ENCODE results near the gene ATR.
A peak's percentile ranks its signal among the peaks of the same experiment; 100 is the strongest.
"Not testable (repeated sequence)": the region's sequence is repeated elsewhere in the genome, so short reads cannot be mapped to it uniquely, and the experiment has no call there.

The ATR gene

DNA sequence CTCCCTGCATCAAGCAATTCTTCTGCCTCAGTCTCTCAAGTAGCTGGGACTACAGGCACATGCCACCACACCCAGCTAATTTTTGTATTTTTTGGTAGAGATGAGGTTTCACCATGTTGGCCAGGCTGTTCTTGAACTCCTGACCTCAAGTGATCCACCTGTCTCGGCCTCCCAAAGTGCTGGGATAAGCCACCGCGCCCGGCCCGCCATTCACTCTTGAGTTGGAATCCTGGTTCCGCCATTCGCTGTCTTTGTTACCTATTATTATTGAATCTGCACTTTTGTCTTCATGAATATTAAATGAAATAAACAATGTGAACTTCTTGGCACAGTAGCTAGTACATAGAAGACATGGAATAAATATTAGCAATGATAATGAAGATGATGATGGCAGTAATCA lies 13.7 kb upstream of the ATR start:
- DNase-seq = not testable (repeated sequence)

DNA sequence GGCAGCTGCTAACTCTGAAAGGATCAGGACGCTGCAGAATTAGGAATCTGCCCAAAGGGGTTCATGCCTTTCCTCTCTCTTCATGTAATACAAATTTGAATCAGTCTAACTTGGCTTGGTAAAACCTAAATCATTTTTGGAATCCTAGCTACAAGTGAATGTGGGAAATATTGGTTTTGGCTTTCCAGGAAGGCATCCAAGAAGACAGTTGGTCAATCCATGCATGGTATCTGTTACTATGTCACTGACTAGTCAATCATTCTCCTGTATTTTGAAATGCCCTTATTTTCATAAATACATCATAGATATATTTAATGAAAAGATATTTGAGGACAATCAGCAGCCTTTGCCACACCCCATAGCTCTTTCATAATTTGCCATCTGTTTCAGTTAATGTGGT lies 10.2 kb upstream of the ATR start:
- no peak for DNase-seq

DNA sequence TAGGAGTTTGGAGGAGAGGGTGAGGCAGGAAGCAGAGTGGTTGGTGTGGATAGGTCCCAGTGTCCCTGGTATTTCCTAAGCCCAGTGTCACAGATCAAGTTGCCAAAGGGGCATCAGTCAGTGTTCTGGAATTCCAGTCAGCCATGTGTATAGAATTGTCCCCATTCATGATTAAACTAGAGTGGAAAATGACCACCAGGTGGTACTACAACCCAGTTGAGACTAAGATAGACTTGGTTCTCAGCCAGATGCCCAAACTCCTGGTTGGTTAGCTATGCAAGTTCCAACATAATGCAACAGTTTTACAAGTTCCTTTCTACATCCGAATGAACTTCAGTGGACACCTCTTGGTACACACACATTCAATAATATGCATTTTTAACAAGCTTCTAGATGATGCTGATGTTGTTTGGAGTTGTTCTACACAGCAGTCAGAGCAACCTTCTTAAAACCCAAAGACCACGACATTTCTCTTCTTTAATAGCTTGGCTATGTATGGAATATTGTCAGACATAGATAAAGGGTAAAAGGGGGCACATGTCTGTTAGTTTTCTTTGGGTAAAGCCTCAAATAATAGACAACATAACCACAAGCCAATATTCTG lies 8.4 kb upstream of the ATR start:
- DNase-seq = peak; percentile 82

DNA sequence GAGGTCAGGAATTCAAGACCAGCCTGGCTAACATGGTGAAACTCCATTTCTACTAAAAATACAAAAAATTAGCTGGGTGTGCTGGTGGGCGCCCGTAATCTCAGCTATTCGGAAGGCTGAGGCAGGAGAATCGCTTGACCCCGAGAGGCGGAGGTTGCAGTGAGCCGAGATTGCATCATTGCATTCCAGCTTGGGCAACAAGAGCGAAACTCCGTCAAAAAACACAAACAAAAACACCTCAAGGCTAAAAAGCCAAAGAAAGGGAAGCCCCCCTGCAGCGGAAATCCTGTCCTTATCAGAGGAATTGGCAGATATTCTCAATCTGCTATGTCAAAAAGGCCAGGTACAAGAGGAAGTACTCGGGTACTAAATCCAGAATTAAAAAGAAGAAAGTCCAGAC lies 2.5 kb upstream of the ATR start:
- DNase-seq = not testable (repeated sequence)

DNA sequence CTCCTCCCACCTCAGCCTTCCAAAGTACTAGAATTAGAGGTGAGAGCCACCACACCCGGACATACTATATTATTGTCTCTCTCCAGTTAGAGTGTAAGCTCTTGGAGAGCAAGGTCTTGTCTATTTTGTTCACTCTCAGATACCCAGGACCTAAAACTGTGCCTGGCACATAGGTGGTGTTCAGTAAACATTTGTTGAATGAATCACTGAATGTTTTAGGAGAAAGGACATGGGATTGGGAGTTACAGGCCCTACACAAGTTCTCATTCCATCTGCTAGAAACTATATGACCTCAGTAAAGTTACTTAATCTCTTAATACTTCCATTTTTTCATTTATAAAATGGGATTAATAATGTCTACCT lies 1.5 kb upstream of the ATR start:
- DNase-seq = no peak

DNA sequence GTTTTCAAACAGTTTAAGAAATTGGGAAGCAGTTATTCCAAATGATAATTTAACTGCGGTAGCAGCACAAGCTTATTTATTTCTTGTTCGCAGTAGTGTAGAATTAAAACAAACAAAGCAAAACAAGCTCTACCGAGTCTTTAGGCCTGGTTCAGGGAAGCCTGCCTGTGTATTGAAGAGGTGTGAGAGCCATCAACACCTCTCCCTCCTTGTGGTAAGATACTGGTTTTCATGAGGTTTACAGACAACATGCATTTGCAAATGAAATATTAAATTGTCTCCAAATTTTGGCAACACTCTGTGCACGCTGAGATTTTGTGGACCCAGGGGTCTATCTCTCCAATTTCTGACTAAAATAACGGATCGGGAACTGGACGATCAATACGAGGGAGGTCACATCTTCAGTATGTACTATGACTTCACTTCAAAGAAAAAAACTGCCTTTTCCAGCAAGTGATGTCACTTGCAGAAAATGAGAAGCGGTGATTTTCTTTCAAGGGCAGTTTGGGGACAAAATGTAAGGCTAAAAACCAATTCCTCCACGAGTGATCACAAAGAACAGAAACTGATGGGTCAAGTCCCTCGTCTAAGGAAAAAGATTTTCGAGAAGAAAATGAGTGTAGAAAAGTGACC lies 721 bp downstream of the ATR start:
- peak; percentile 14 for DNase-seq

DNA sequence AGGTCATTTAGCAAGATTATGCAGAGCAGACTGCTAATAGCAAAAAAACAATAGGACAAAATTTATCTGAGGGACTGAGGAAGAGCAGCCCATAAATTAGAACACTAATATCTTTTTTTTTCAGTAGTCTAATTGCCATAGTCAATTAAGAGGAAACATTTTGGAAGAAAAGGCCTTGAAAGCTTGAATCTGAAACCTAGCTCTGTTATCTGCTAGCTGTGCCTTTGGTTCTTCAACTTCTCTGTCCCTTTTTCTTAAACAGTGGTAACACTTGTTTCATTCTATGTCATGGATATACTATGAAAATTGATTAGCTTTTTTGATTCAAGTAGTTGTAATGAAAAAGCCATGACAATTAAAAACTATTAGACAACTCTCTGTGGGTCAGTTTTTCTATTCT lies 1.7 kb downstream of the ATR start:
- DNase-seq = no peak

DNA sequence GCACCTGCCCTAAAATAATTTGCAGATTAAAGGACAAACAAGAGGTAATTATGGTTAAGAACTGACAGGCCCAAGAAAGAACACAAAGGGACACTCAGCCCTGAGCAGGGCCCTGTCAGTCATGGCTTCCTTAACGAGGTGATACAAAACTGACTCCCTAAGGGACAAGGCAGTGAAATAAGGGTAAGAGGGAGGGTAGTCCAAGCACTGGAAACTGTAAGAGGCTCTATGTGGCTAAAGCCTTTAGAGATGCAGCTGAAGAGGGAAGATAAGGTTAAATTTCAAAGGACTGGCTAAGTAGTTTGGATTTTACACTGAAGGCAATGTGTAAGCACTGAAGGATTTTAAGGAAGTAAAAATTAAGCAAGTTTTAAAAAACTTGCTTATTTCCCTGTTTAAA lies 3.9 kb downstream of the ATR start:
- no peak for DNase-seq

DNA sequence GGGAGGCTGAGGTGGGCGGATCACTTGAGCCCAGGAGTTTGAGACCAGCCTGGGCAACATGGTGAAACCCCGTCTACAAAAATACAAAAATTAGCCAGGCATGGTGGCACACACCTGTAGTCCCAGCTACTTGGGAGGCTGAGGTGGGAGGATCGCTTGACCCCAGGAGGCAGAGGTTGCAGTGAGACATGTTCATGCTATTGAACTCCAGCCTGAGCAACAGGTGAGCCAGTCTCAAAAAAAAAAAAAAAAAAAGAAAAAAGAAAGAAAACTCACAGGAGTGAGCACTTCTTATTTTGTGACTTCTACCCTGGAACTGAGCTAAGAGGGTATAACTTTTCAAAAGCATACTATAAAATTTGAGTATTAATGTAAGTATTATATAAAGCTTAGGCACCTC lies 4.3 kb downstream of the ATR start:
- DNase-seq = not testable (repeated sequence)

DNA sequence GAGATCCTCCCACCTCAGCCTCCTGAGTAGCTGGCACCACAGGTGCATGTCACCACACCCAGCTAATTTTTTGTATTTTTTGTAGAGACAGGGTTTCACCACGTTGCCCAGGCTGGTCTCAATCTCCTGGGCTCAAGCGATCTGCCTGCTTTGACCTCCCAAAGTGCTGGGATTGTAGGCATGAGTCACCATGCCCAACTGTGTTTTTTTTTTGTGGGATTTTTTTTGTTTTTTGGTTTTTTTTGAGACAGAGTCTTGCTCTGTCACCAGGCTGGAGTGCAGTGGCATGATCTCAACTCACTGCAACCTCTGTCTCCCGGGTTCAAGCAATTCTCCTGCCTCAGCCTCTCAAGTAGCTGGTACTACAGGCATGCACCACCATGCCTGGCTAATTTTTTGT lies 9.1 kb downstream of the ATR start:
- DNase-seq = peak; percentile 22

DNA sequence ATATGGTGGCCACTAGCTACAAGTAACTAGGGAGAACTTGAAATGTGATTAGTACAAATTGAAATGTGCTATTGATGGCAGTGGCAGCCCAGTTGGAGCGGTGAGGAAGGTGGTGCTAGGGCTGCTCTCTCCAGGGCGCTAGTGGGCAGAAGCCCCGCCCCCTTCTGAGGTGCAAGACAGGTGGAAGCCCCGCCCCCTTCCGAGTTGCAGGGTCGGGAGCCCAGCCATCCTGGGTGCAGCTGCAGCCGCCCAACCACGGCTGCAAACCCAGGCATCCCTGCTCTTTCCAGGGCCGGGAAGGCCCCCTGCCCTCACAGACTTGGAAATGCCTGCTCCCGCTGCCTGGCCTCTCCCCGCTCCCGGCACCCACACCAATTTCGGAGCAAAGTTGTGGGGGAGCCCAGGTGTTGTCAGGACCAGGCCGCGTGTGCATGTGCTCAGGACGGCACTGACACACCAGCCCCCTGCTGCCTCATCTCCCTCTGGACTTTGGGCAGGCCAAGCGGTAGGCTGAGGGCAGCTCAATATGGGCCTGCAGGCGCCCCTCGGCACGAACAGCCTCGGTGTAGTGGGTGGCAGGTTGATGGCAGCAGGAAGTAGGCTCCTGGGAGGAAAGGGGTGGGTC lies 10.0 kb downstream of the ATR start:
- DNase-seq = no peak

DNA sequence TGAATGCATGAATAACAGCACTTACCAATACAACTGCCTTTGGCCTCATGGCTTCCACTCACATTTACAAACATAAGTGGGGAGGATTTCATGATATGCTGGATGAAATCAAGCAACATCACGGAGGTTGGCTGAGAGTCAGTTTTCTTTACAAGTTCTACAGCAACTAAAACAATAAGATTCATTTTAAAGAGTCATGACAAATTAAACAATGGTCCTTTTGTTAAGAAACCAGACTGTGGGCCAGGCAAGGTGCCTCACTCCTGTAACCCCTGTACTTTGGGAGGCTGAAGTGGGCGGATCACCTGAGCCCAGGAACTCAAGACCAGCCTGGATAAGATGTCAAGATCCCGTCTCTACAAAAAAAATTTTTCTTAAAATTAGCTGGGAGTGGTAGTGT lies 12.4 kb downstream of the ATR start:
- no peak for DNase-seq

DNA sequence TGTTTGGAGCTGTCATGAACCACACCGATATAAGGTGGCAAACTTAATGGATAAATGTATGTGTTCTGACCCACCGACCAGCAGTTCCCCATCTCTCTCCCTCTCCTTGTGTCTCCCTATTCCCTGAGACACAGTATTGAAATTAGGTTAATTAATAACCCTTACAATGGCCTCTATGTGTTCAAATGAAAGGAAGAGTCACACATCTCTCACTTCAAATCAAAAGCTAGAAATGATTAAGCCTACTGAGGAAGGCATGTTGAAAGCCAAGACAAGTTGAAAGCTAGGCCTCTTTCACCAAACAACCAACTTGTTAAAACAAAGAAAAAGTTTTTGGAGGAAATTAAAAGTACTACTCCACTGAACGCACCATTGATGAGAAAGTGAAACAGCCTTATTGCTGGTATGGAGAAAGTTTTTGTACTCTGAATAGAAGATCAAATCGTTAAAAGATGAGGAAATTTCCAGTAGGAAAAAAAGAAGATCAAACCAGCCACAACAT lies 15.0 kb downstream of the ATR start:
- DNase-seq = no peak

DNA sequence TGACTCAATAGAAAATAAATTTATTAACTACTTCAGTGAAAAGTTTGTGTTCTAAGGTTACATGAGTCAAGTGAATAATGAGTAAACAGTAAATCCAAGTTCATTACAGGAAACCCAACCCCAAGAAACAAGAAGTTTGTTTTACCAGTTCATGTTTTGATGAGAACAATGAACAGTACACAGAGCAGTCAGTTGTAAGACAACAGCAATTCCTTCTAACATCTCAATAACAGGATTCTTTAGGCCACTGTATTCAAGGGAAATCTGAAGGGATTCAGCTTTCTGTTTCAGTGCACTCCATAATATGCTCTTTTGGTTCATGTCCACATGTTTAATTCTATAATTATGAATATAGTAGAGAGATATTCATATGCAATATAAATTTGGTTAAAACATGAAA lies 18.4 kb downstream of the ATR start:
- no peak for DNase-seq

DNA sequence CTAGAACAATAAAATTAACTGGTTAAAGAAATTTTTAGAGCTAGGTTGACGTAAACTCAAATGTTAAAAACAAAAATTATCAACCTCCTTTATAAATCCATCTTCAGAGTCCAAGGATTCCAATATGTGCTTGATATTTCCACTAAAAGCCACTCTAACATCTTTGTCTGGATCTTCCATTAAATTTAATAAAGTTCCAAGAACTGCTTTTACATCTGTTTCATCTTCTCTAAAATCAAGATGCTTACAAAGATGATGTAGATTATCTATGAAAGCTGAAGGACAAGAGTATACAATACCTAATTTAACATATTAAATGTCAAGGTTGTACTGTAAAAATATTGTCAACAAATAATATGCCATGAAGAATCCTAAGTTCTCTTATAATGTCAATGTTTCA lies 24.8 kb downstream of the ATR start:
- no peak for DNase-seq

DNA sequence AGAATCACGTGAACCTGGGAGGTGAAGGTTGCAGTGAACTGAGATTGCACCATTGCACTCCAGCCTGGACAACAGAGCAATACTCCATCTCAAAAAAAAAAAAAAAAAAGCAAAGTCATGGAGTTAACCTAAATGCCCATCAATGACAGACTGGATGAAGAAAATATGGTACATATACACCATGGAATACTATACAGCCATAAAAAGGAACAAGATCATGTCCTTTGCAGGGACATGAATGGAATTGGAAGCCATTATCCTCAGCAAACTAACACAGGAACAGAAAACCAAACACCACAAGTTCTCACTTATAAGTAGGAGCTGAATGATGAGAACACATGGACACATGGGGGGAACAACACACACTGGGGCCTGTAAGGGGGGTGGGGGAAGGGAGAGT lies 26.0 kb downstream of the ATR start:
- not testable (repeated sequence) for DNase-seq

DNA sequence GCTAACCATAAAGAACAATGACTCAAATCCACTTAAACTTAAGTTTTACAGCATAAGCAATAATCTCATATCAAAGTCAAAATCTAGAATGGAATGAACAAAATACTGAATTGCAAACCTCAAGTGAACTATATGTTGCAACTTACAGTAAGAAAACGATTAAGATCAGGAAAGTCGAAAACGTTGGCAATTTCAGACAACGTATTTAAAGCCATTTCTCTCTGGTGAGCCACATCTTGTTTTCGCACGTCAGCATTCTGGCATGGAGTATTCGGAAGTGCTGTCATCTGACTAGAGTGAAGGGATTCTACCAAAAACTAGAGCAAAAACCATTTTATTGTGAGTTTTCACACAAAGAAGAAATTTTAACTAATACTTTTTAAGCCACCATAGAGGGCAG lies 28.5 kb downstream of the ATR start:
- no peak for DNase-seq

DNA sequence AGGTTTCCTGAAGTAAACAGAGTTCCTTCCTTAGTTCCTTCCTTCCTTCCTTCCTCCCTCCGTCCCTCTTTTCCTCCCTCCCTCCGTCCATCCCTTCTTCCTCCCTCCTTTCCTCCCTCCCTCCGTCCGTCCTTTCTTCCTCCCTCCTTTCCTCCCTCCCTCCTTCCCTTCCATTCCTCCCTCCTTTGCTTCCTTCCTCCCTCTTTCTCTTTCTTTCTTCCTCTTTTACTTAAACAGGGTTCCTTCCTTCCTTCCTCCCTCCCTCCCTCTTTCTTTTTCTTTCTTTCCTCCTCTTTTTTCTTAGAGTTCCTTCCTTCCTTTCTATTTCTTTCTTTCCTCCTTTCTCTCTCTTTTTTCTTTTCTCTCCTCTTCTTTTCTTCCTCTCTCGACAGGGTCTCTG lies 35.2 kb downstream of the ATR start:
- DNase-seq = no peak

DNA sequence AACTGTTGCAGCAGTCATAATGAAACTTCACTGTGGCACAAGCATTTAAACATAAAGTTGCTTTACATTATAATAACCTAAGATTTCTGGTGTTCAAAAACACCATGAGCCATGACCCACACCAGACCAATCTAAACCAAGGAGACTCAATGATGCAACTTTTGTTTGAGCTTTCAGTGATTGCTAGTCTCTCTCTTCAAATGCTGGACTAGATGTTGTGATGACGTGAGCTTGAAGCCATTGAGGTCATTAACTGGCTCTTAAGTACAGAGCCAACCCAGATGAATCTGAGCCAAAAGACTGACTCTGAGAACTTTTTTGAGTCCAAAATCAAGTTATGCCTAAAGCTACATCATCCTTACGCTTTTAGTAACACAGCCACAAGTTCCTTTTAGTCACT lies 36.5 kb downstream of the ATR start:
- DNase-seq = peak; percentile 1

DNA sequence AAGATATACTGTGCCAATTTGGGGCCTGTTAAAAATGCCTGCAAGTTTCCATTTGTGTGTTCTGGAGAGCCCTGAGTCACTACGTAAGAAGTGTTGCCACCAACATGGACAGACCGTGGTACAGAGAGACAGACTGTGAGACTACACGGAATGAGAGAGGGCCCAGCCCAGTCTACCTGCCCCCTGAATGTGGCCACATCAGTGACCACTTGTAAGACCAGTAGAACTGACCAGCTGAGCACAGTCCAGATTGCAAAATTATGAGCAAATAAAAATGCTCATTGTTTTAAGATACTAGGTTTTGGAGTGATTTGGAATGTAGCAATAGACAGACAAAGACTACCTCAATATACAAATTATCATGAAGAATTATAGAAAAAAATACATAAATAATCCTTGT lies 42.0 kb downstream of the ATR start:
- no peak for DNase-seq

DNA sequence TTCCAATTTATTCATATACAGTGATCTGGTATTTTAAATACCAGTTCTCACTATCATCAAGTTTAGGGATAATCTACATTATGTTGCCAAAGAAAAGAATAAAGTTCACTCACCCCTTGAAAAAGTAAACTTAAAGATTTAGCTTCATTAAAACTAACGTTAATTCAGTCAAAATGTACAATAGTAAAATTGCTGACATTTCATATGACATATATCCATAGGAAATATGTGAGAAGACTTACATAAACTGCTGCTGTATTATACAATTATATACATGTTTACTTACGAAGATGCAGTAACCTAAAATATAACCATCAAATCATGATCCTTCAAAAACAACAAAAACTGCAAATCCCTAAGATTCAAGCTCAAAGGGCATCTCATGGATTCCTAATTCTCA lies 44.0 kb downstream of the ATR start:
- no peak for DNase-seq

DNA sequence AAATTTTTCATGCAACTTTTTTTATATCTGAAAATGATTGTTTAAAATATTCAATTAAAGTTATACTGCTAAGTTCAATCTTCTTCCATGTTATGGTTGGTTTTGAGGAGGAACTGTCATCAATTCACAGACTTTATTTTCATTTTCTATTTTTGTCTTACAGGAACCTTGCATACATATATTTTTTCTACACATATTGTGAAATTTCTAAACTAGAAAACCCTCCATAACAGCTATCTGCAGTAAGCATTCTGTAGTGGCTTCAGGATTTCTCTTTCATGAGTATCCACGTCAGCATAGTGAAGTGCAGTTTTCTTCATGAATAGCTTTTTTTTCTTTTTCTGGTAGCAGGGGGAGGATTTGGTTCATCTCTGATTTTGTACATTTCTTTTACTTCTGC lies 48.2 kb downstream of the ATR start:
- DNase-seq = no peak

DNA sequence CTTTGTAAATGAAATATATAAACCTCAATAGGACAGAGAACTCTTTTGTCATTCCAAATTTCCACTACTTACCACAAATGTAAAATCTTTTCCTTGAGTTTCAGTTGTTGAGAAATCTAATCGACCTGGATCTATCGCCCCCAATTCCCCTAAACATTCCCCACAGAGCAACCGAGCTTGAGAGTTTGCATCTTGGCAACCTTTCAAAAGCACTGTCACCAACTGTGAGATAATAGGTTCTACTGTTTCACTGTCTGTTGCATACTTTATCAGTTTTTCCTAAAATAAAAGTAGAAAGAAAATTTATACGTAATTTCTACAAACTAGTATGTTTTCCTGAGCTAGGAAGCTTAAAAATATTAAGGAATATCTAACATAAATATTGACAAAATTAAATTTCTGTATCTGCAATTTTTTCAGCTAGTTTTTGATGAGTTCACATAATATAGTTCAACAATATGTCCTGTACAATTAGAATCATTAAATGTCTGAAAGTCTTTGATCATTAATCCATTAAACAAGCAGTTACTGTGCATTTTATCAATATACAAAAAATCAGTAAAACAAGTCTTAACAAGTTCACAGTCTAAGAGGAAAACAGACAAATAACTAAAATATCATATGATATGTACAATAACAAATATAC lies 54.5 kb downstream of the ATR start:
- DNase-seq = no peak

DNA sequence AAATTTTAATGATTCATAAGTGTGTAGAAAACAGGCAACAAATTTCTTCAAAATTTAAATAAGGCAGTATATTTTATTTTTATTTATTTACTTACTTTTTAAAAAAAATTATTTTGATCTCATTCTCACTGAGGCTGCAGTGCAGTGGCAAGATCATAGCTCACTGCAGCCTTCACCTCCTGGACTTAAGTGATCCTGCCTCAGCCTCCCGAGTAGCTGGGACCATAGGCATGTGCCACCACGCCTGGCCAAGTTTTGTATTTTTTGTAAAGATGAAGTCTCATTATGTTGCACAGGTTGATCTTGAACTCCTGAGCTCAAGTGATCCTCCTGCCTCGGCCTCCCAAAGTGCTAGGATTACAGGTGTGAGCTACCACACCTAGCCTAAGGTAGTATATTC lies 69.5 kb downstream of the ATR start:
- no peak for DNase-seq
